ENCODE data around the gene LIN37.
"Not testable (repeated sequence)": the region's sequence is repeated elsewhere in the genome, so short reads cannot be mapped to it uniquely, and the experiment has no call there.

The LIN37 gene

GRCh38 chr19:35753634-35754369 lies 5.4 kb downstream of the LIN37 start:
- DNase-seq = no peak

DNA sequence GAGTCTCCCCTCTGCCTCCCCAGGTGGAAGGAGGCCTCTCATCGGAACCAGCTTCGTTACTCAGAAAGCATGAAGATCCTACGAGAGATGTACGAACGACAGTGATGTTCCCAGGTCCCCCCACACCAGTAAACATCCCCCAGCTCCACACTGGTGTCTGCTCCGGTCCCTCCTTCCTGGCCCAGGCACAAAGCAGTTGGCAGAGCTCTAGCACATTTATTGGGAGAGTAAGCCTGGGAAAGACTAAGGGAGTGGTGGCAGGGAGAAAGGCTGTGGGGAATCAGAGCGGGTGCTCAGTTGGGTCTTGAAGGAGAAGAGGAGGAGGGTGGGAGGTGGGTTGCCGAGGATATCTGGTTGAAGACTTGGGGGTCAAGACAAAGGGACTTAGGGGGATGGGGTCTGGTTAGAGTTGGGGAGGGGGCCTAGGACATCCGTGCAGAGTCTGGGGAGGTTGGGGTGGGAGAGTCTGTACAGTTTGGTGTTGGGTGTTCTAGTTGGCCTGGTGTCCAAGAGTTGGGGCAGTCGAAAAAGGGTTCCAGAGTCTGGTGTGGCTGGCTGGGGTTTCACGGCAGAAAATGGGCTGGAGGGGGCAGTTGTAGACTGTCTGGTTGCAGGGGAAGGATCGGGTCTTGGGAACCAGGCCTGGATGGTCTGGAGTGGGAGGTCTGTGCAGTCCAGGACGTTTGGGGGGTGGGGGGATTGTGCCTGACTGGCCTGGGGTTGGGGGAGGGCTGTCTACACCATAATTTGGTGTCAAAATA lies 6.2 kb downstream of the LIN37 start:
- DNase-seq = no peak

- DNase-seq = no peak
Observed at GRCh38 chr19:35755131-35755549, 6.8 kb downstream of the LIN37 start.

GRCh38 chr19:35755550-35756376 lies 7.4 kb downstream of the LIN37 start:
- peak; percentile 11 to 77 (median 33) for DNase-seq

DNA sequence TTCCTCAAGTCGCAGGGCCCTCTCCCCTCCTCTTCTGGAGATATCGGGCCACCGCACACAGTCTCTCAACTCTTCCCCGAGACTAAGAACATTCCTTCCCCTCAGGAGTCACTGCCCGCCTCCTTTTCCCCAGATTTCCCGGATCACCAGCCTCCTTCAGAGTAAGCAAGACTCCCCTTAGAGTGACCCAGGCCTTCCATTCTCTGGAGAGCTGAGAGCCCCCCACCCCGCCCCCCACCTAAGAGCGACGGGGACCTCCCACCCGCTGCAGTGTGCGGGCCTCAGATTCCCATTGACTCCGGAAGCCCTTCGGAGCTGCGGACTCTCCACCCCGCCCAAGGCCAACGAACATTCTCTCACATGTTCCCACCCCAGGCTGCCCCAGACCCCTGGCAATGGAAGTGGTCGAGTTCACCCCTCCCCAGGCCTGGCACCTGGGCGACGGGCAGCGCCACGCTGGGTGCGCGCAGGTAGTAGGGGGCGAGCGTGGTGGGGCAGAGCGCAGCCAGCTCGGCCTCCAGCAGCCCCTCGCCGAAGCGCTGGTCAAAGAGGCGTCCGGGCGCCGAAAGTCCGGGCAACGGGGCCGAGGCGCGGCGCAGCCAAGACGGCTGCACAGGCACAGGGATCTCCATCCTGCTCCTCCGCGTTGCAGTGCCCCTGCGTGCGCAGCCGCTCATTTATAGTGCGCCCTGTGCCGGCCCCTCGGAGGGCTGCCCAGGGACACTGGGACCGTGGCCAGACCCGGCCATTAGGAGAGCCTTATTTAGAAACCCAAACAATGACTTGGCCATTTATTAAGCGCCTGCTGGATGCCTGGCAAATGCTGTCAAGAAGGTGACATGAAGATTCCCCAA lies 8.2 kb downstream of the LIN37 start, which contains the start of gene HSPB6:
Gene HSPB6 (minus strand): TSS at position 653 of the 854 bp plus-strand sequence. CDS start 21 bp downstream, at position 632.
- no peak for DNase-seq

DNA sequence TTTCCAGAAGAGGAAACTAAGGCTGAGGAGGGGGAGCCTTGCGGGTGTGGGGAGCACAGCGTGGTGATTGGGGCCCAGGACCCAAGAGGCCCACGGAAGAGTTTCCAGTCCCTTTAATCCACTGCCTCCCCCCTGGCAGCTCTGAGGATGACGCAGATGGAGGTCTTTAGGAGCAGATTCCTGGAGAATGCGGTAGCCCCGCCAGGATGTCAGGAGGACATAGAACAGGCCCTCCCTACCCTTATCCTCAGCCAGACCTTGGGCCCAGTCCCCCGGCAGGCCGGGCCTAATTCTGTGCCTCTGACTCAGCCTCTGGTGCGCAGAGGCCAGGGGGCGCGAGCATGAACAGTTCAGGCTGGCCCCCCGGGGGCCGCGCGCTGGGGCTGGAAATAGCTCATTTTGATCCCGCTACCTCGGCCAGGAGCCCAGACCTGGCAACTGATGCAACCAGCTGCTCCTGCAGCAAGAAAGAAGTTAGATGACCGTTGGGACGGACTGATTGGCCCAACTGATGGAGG lies 8.9 kb downstream of the LIN37 start:
- DNase-seq = no peak

DNA sequence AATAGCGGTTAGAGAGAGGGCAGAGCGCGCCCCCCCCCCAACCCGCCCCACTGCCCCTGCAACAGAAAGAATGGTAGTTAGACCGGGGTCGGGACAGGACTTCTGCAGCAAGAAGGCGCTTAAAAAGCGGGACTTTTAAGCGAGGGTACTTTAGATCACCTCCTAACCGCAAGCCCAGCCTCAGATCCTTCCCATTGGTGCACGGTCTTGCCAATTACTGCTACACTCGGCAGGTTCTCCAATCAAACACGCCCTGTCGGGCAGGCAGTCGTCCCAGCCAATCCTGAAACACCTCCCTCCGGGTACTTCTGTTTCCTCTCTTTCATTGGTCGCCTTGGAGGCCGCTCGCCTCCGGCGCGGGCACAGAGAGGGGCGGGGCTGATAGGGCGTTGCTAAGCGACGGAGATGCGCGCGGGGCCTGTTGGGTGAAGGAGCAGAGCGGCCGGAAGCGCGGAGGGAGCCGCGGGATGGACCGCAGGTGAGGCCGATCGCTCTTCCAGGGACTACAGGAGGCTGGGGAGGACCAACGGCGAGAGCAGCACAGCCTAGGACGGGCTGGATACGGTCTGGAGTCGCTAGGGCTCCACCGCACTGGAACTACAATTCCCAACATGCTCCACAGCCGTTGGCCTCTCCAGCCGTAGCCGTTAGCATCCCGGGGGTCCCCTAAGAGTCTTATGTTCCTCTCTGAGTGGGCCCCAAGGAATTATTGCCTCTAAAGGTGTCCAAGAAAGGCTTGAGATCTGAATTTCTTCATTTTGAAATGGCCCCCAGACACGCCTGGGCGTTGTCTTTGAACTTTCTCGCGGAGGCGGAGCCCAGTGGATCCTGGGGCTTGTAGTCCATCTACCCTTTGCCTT lies 9.6 kb downstream of the LIN37 start, which contains the start of gene PROSER3:
Gene PROSER3 (plus strand): TSS at position 428 of the 860 bp plus-strand sequence. CDS start 40 bp downstream, at position 468.
- peak; percentile 94 to 100 (median 97) for DNase-seq

DNA sequence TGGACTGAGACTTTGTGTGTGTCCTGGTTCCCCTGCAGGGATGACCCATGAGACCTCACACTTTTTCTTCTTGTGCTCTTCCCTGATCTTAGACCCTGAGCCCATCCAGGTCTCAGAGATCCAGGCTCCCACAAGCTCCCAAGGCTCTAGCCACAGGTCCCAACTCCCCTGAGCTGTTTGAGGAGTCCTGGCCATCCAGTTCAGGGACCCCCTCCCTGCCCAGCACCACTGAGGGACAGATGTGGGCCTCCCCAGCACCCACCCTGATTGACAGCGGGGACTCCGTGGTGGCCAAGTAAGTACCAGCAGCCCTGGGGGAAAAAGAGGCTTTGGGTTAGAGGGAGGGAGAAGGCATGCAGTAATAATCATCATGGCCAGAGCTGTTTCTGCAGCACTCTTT lies 11.3 kb downstream of the LIN37 start:
- DNase-seq = no peak

GRCh38 chr19:35760711-35761349 lies 12.5 kb downstream of the LIN37 start:
- no peak for DNase-seq

- DNase-seq = no peak
Observed at GRCh38 chr19:35764432-35765315, 16.3 kb downstream of the LIN37 start.

GRCh38 chr19:35766571-35767104 lies 18.3 kb downstream of the LIN37 start:
- DNase-seq = no peak

DNA sequence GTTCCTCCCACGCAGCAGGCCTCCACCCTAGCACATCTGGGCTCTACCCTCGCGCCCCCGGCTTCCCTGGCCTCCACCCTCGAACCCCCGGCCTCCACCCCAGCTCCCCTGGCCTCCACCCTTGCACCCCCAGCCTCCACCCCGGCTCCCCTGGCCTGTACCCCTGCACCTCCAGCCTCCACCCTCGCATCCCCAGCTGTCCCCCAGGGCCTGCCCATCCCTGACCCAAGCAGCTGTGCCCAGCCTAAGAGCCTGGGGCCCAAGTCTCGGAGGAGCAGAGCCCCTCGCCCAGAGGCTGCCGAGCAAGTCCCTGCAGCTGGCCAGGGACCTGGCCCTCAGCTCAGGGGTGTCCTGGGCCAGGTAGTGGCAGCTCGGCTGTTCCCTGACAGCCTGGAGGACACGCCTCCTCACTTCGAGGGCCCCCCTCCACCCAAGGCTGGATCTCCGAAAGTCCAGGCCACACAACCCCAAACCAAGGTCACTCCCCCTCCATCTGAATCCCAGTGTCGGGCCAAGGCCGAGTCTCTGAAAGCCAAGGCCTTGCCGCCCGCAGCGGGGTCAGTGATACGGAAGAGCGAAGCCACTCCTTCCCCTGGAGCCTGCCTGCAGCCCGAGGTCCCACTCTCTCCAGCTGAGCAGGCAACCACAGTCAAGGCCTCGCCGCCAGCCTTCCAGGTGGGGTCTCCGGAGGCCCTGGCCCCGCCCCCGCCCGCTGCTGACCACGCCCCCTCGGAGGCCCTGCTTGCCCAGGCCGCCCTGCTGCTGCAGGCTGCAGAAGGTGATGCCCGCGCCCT lies 19.1 kb downstream of the LIN37 start:
- no peak for DNase-seq

DNA sequence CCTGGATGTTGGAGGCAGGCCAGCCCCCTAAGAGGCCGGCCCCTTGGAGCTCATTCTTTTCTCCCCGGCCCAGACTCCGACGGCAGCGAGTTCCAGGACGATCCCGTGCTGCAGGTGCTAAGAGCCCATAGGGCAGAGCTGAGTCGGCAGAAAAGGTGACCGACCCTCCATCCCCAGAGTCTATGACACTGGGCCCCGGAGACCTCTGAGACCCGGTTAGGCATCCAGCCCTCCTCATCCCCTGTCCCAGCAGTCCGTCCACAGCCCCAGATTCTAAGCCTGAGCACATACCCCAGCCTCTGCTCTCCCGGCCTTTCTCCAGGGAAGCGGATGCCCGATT lies 19.7 kb downstream of the LIN37 start:
- DNase-seq = no peak

DNA sequence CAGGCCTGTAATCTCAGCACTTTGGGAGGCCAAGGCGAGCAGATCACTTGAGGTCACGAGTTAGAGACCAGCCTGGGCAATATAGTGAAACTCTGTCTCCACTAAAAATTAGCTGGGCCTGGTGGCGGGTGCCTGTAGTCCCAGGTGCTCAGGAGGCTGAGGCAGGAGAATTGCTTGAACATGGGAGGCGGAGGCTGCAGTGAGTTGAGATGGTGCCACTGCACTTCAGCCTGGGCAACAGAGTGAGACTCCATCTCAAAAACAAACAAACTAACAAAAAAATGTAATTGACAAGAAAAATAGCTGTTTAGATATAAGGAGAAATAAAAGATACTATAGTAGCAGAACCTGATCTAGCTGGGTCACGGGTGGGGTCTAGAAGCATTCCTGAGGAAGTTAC lies 24.0 kb downstream of the LIN37 start:
- not testable (repeated sequence) for DNase-seq

DNA sequence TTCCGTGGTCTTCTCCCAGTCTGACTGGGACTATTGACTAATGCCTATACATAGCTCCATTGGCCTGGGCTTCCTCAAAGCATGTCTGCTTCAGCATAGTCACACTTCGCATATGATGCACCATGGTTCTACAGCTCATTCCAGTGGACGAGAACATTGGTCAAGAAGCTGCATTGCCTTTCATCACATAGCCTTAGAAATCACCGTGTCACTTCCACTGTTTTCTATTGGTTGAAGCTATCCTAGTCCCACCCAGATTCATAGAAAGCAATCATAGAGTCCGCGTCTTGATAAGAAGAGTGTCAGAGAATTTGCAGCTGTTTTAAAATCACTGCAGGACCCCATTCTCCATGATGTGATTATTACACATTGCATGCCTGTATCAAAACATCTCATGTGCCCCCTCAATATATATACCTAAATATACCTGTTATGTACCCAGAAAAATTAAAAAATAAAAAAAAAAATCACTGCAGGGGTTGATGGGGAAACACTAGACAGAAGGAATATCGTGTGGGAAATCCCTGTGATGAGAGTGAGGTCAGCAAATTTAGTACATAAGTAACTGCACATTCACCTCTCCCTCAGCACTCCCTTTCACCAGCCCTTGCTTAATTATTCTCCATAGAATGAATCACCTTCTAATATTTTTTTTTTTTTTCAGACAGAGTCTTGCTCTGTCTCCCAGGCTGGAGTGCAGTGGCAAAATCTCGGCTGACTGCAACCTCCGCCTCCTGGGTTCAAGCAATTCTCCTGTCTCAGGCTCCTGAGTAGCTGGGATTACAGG lies 24.8 kb downstream of the LIN37 start:
- DNase-seq = no peak

DNA sequence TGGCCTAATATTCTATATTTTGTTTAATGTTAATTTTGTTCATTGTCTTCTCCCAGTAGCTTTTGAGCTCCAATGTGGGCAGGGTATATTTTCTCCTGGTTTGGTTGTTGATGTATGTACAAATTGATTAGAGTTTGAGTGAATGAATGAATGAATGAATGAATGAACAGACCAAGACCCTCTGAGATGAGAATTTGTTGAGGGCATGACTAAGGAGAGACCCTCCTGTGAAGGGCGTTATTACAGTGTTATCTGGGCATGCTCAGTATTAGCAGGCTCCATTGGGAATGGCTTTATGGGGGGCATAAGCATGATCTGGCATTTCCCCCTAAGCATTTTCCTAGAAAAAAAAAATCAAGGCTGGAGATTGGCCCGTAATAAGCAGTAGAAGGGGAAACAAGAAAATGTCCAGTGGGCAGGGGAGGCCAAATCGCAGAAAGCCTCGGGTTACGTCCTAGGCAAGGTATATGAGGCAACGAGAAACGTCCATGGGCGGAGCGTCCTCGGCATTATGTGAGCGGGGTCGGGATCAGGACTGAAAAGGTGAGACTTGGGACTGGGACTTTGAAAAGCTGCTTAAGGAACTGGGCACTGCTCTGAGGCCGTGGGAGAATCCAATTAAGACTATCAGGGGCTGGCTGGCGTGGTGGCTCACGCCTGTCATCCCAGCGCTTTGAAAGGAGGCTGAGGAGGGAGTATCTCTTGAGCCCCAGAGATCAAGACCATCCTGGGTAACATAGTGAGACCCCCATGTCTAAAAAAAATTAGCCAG lies 26.1 kb downstream of the LIN37 start:
- DNase-seq = no peak

DNA sequence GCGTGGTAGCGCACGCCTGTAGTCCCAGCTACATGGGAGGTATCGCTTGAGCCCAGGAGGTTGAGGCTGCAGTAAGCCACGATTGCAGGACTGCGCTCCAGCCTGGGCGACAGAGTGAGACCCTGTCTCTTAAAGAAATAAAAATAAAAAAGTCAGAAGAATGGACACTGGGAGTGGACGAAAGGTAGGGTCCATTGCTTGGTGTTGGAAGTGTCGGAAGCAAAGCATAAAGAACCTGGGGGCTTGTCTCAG lies 26.6 kb downstream of the LIN37 start:
- DNase-seq = no peak

Measured in T-helper 2 cell (primary cell).